HepG2 (cell line): ENCODE data around the gene DDAH2. TPM values are rescaled to one million over a fixed set of nuclear protein-coding genes. Genes with fewer than 3 reads are reported as not detected.

ENCODE experiments used
- ARID5B ChIP-seq: IDR thresholded peaks from 2 replicates; pipeline ENCODE4 v1.4.0; 2020; ENCODE audit warnings: mild to moderate bottlenecking, missing genetic modification reagents
- DNMT3B ChIP-seq: conservative IDR thresholded peaks from 2 replicates; pipeline ENCODE4 v1.6.1; 2016; ENCODE audit warnings: missing biosample characterization, control low read depth
- GATAD1 ChIP-seq: IDR thresholded peaks from 2 replicates; pipeline ENCODE4 v1.6.1; 2016; ENCODE audit warnings: missing genetic modification reagents, missing compliant biosample characterization
- GATAD2A ChIP-seq: IDR thresholded peaks from 2 replicates; pipeline ENCODE4 v1.6.1; 2016
- KDM3A ChIP-seq: IDR thresholded peaks from 2 replicates; pipeline ENCODE4 v1.6.1; 2018; ENCODE audit warnings: low read depth, missing compliant biosample characterization
- KDM4B ChIP-seq: sonication (generic); formaldehyde crosslinking; IDR thresholded peaks from 2 replicates; pipeline ENCODE4 v1.4.0; 2020; ENCODE audit warnings: missing genetic modification reagents
- NAIF1 ChIP-seq: sonication (generic); formaldehyde crosslinking; IDR thresholded peaks from 2 replicates; pipeline ENCODE4 v1.5.0; 2020; ENCODE audit warnings: mild to moderate bottlenecking, missing genetic modification reagents, borderline replicate concordance
- NCOA2 ChIP-seq: sonication (generic); formaldehyde crosslinking; IDR thresholded peaks from 2 replicates; pipeline ENCODE4 v1.8.0; 2022; ENCODE audit warnings: inconsistent platforms
- NFIB ChIP-seq: sonication (generic); formaldehyde crosslinking; IDR thresholded peaks from 2 replicates; pipeline ENCODE4 v1.9.0; 2021; ENCODE audit warnings: missing genetic modification reagents, mild to moderate bottlenecking, borderline replicate concordance
- SRSF4 ChIP-seq: fragments of 200-400 bp; formaldehyde crosslinking; IDR thresholded peaks from one replicate; pipeline ENCODE4 v1.6.1; 2018; ENCODE audit warnings: mild to moderate bottlenecking, low read depth, low read length, moderate library complexity; ENCODE audit not compliant: poor library complexity, severe bottlenecking
- ZMAT3 ChIP-seq: sonication (generic); formaldehyde crosslinking; conservative IDR thresholded peaks from 2 replicates; pipeline ENCODE4 v1.7.0; 2021; ENCODE audit warnings: missing genetic modification reagents
- ZMYM2 ChIP-seq: sonication (generic); formaldehyde crosslinking; IDR thresholded peaks from 2 replicates; pipeline ENCODE4 v1.8.0; 2022; ENCODE audit warnings: mild to moderate bottlenecking, missing genetic modification reagents
- ZNF160 ChIP-seq: sonication (generic); formaldehyde crosslinking; IDR thresholded peaks from 2 replicates; pipeline ENCODE4 v1.8.0; 2022; ENCODE audit warnings: mild to moderate bottlenecking, inconsistent platforms, missing genetic modification reagents
- ZNF224 ChIP-seq: sonication (generic); formaldehyde crosslinking; IDR thresholded peaks from 2 replicates; pipeline ENCODE4 v1.5.0; 2020; ENCODE audit warnings: mild to moderate bottlenecking, missing genetic modification reagents
- ZNF251 ChIP-seq: sonication (generic); formaldehyde crosslinking; IDR thresholded peaks from 2 replicates; pipeline ENCODE4 v1.9.0; 2021; ENCODE audit warnings: mild to moderate bottlenecking, missing genetic modification reagents
- ZNF34 ChIP-seq: sonication (generic); formaldehyde crosslinking; IDR thresholded peaks from 2 replicates; pipeline ENCODE4 v1.4.0; 2020; ENCODE audit warnings: mild to moderate bottlenecking, missing genetic modification reagents, borderline replicate concordance
- ZNF512B ChIP-seq: sonication (generic); formaldehyde crosslinking; IDR thresholded peaks from 2 replicates; pipeline ENCODE4 v1.5.1; 2020; ENCODE audit warnings: missing genetic modification reagents, mild to moderate bottlenecking, borderline replicate concordance
- ZNF556 ChIP-seq: sonication (generic); formaldehyde crosslinking; IDR thresholded peaks from 2 replicates; pipeline ENCODE4 v1.4.0; 2020; ENCODE audit warnings: mild to moderate bottlenecking, missing genetic modification reagents, borderline replicate concordance
- ZNF629 ChIP-seq: sonication (generic); formaldehyde crosslinking; conservative IDR thresholded peaks from 2 replicates; pipeline ENCODE4 v1.5.0; 2020; ENCODE audit warnings: missing genetic modification reagents
- ZNF850 ChIP-seq: sonication (generic); formaldehyde crosslinking; conservative IDR thresholded peaks from 2 replicates; pipeline ENCODE4 v1.9.0; 2021; ENCODE audit warnings: mild to moderate bottlenecking, missing genetic modification reagents
- ZNF891 ChIP-seq: sonication (generic); formaldehyde crosslinking; IDR thresholded peaks from 2 replicates; pipeline ENCODE4 v1.5.0; 2020; ENCODE audit warnings: mild to moderate bottlenecking, missing genetic modification reagents
- polyA plus RNA-seq, 8 experiments: library from polyadenylated mRNA; depleted of rRNA in 3 of 8; stranded (reverse) in 7 of 8; unstranded in 1 of 8; fragments of >200 nt; fragmentation: Illumina TruSeq in 4 of 8; extraction: Trizol in 4 of 8; gene quantifications; 2 replicates each; pipeline versions ENCODE4 v1.2.1 to v1.2.3, GENCODE V29; 2011 to 2016; ENCODE audit warnings: low read depth in 4 of 8, missing spikeins in 1 of 8, mixed read lengths in 1 of 8; ENCODE audit not compliant: insufficient read depth in 1 of 8
- total RNA-seq, 5 experiments: library from RNA; depleted of rRNA; stranded (reverse); fragments of >200 nt; fragmentation: Illumina TruSeq; extraction: Trizol; gene quantifications; 2 replicates each; pipeline ENCODE4 v1.2.3, GENCODE V29; 2016; ENCODE audit warnings: low read depth in 1 of 5
- TF ChIP-seq, protein P1 (sequence below): sonication (generic); formaldehyde crosslinking; IDR thresholded peaks from 2 replicates; pipeline ENCODE4 v1.5.0; 2020; ENCODE audit warnings: mild to moderate bottlenecking, missing genetic modification reagents, moderate library complexity

Gene DDAH2
- total and polyA plus RNA-seq, 2 of the 13 experiments (the other 11 are each of a cell fraction or from before 2014, with no cell fraction given), result 16.4 to 21.1 TPM

DNA sequence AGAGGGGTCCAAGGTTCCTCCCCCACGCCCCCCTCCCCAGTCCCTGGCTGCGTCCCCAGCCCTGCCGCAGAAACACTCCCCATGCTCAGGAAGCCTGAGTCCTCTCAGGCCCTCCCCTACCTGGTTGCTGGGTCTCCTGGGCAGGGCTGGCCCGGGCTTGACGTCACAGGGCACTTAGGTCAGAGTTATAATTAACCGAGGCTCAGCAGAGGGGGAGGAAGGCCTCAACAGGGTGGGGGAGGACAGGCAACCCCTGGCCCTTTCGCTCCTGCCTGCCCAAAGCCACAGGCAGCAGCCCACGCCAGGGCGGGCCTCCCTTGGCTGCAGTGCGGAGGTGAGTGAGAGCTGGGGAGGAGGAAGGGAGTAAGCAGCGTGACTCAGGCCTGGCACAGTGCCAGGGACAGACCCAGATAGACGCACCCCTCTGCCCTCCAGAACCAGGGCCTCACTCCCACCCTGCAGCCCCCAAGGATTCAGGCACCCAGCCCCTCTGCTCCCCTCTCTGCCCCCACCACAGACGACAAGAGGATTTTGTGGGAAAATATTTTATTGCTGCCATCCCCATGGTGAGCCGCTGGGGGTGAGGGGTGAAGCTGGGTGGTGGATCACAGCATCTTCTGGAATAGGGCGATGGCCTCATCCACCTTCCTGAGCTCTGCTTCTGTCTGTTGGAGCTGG is 48.0 kb upstream of the DDAH2 start, which contains the start of gene VWA7 (continued):
- TF ChIP-seq ZNF160 (CRISPR knock-in tag), result no peak
- peak; percentile 64; the same call in 1 of the 2 replicates for TF ChIP-seq GATAD1
- no peak for TF ChIP-seq NFIB
- TF ChIP-seq NAIF1 (CRISPR knock-in tag), result no peak
- peak; percentile 85; the same call in 1 of the 2 replicates for TF ChIP-seq KDM4B (CRISPR knock-in tag)
- no peak for TF ChIP-seq SRSF4
- TF ChIP-seq ZMYM2 (CRISPR knock-in tag), result no peak
- peak; percentile 65 for TF ChIP-seq NCOA2
- TF ChIP-seq ARID5B, result peak; percentile 64
- TF ChIP-seq ZNF34 (CRISPR knock-in tag), result no peak
- TF ChIP-seq, protein P1, sequence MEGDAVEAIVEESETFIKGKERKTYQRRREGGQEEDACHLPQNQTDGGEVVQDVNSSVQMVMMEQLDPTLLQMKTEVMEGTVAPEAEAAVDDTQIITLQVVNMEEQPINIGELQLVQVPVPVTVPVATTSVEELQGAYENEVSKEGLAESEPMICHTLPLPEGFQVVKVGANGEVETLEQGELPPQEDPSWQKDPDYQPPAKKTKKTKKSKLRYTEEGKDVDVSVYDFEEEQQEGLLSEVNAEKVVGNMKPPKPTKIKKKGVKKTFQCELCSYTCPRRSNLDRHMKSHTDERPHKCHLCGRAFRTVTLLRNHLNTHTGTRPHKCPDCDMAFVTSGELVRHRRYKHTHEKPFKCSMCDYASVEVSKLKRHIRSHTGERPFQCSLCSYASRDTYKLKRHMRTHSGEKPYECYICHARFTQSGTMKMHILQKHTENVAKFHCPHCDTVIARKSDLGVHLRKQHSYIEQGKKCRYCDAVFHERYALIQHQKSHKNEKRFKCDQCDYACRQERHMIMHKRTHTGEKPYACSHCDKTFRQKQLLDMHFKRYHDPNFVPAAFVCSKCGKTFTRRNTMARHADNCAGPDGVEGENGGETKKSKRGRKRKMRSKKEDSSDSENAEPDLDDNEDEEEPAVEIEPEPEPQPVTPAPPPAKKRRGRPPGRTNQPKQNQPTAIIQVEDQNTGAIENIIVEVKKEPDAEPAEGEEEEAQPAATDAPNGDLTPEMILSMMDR (CRISPR knock-in tag), result peak; percentile 26
- TF ChIP-seq ZNF891, result no peak
- 0 out of 2 replicates have a peak, but pooled peaks have one; percentile 66 for TF ChIP-seq ZNF512B (CRISPR knock-in tag)
- peak; percentile 78 for TF ChIP-seq GATAD2A (CRISPR knock-in tag)
- 0 out of 2 replicates have a peak, but pooled peaks have one; percentile 23 for TF ChIP-seq ZMAT3 (CRISPR knock-in tag)
- TF ChIP-seq ZNF556, result no peak
- no peak for TF ChIP-seq ZNF629 (CRISPR knock-in tag)
- 0 out of 2 replicates have a peak, but pooled peaks have one; percentile 82 for TF ChIP-seq ZNF850
- no peak for TF ChIP-seq ZNF251 (CRISPR knock-in tag)
- TF ChIP-seq KDM3A, result peak; percentile 72; the same call in 1 of the 2 replicates
- TF ChIP-seq DNMT3B (CRISPR knock-in tag), result 0 out of 2 replicates have a peak, but pooled peaks have one; percentile 33
- TF ChIP-seq ZNF224 (CRISPR knock-in tag), result no peak
